ENCODE data around the gene TNNC1.

Gene TNNC1

GRCh38 chr3:52453496-52454249 lies at the start of gene TNNC1:
TSS of gene TNNC1 (minus strand) at chr3:52454041. CDS start at chr3:52454015, 26 bp downstream.
- no peak for DNase-seq

- no peak for DNase-seq
Measured at GRCh38 chr3:52502808-52503350, 49.0 kb upstream of the TNNC1 start.

- no peak for DNase-seq
Measured at GRCh38 chr3:52502001-52502400, 48.2 kb upstream of the TNNC1 start.

GRCh38 chr3:52501046-52501445 lies 47.2 kb upstream of the TNNC1 start:
- DNase-seq = no peak

GRCh38 chr3:52498137-52499054 lies 44.6 kb upstream of the TNNC1 start:
- DNase-seq = no peak

- DNase-seq = no peak
Measured at GRCh38 chr3:52495777-52496602, 42.1 kb upstream of the TNNC1 start.

GRCh38 chr3:52494886-52495495 lies 41.1 kb upstream of the TNNC1 start, which contains the start of gene STAB1:
TSS of gene STAB1 (plus strand) at chr3:52495338. CDS start at chr3:52495414, 76 bp downstream.
- no peak for DNase-seq

GRCh38 chr3:52494445-52494844 lies 40.6 kb upstream of the TNNC1 start:
- no peak for DNase-seq

GRCh38 chr3:52493232-52494017 lies 39.6 kb upstream of the TNNC1 start:
- DNase-seq = no peak

GRCh38 chr3:52492059-52492458 lies 38.2 kb upstream of the TNNC1 start:
- no peak for DNase-seq

GRCh38 chr3:52490939-52491526 lies 37.2 kb upstream of the TNNC1 start:
- DNase-seq = no peak

- DNase-seq = no peak
Measured at GRCh38 chr3:52490035-52490938, 36.4 kb upstream of the TNNC1 start.

GRCh38 chr3:52489453-52489852 lies 35.6 kb upstream of the TNNC1 start:
- no peak for DNase-seq

GRCh38 chr3:52488746-52489145 lies 34.9 kb upstream of the TNNC1 start:
- DNase-seq = no peak

GRCh38 chr3:52487788-52488691 lies 34.2 kb upstream of the TNNC1 start:
- no peak for DNase-seq

- DNase-seq = no peak
Measured at GRCh38 chr3:52487050-52487787, 33.4 kb upstream of the TNNC1 start.

GRCh38 chr3:52484680-52485461 lies 31.0 kb upstream of the TNNC1 start:
- DNase-seq = no peak
